IMR-90 (cell line): ENCODE measurements around the gene MUC20.

ENCODE experiments used
- MXI1 ChIP-seq: IDR thresholded peaks from 2 replicates; pipeline ENCODE4 v1.6.1; 2012; ENCODE audit warnings: low read depth, mild to moderate bottlenecking, low read length, moderate library complexity, borderline replicate concordance
- POLR2A ChIP-seq: IDR thresholded peaks from 2 replicates; pipeline ENCODE4 v1.6.1; 2012; ENCODE audit warnings: mild to moderate bottlenecking, low read depth, low read length
- TF ChIP-seq, protein P1 (sequence below): conservative IDR thresholded peaks from 2 replicates; pipeline ENCODE4 v1.5.1; 2012; ENCODE audit warnings: mild to moderate bottlenecking, low read depth, low read length, improper control_type of control experiment

- TF ChIP-seq, protein P1, sequence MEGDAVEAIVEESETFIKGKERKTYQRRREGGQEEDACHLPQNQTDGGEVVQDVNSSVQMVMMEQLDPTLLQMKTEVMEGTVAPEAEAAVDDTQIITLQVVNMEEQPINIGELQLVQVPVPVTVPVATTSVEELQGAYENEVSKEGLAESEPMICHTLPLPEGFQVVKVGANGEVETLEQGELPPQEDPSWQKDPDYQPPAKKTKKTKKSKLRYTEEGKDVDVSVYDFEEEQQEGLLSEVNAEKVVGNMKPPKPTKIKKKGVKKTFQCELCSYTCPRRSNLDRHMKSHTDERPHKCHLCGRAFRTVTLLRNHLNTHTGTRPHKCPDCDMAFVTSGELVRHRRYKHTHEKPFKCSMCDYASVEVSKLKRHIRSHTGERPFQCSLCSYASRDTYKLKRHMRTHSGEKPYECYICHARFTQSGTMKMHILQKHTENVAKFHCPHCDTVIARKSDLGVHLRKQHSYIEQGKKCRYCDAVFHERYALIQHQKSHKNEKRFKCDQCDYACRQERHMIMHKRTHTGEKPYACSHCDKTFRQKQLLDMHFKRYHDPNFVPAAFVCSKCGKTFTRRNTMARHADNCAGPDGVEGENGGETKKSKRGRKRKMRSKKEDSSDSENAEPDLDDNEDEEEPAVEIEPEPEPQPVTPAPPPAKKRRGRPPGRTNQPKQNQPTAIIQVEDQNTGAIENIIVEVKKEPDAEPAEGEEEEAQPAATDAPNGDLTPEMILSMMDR, result no peak
- TF ChIP-seq POLR2A, result no peak
- TF ChIP-seq MXI1, result no peak
These were observed 41.4 kb downstream of the MUC20 start for GRCh38 chr3:195762249-195762585.
